Fibroblast of lung (primary cell): ENCODE measurements around the gene ZNF423. TPM values are rescaled to one million over a fixed set of nuclear protein-coding genes. Genes with fewer than 3 reads are reported as not detected.

Experiments
- DNase-seq, 2 donors: peaks; one replicate each; pipeline versions ENCODE4 v3.0.0 to v3.0.0-alpha.2; 2010; ENCODE audit warnings: low read depth in 2 of 2
- H2AFZ ChIP-seq: 2 replicates; pipeline ENCODE4 v1.5.1; 2012; ENCODE audit warnings: low read length, control low read depth, inconsistent platforms
- H3K27ac ChIP-seq: 2 replicates; pipeline ENCODE4 v1.5.1; 2011; ENCODE audit warnings: low read length, control low read depth; ENCODE audit not compliant: insufficient read depth
- H3K27me3 ChIP-seq: 2 replicates; pipeline ENCODE4 v1.5.1; 2011; ENCODE audit warnings: mild to moderate bottlenecking, low read length; ENCODE audit not compliant: control insufficient read depth, insufficient read depth
- H3K36me3 ChIP-seq: 2 replicates; pipeline ENCODE4 v1.5.1; 2011; ENCODE audit warnings: low read length; ENCODE audit not compliant: control insufficient read depth, insufficient read depth
- H3K4me1 ChIP-seq: 2 replicates; pipeline ENCODE4 v1.5.1; 2011; ENCODE audit warnings: low read length; ENCODE audit not compliant: control insufficient read depth, insufficient read depth; ENCODE audit errors: extremely low read depth
- H3K4me2 ChIP-seq: 2 replicates; pipeline ENCODE4 v1.5.1; 2011; ENCODE audit warnings: low read length, control low read depth; ENCODE audit not compliant: insufficient read depth; ENCODE audit errors: extremely low read depth
- H3K4me3 ChIP-seq, 4 experiments: fragments of 200-600 bp in 1 of 4; sonication (generic) in 1 of 4; replicated peaks in 1 of 4; 2 replicates each; pipeline ENCODE4 v1.5.1; 2011 to 2016; ENCODE audit warnings: low read length in 4 of 4, low read depth in 3 of 4, mild to moderate bottlenecking in 3 of 4, control low read depth in 2 of 4, inconsistent platforms in 1 of 4, mixed read lengths in 1 of 4; ENCODE audit not compliant: insufficient read depth in 1 of 4; ENCODE audit errors: control extremely low read depth in 1 of 4
- H3K79me2 ChIP-seq: 2 replicates; pipeline ENCODE4 v1.5.1; 2012; ENCODE audit warnings: mild to moderate bottlenecking, low read length, inconsistent platforms; ENCODE audit not compliant: control insufficient read depth, insufficient read depth
- H3K9ac ChIP-seq: 2 replicates; pipeline ENCODE4 v1.5.1; 2011; ENCODE audit warnings: mild to moderate bottlenecking, low read length, control low read depth; ENCODE audit not compliant: insufficient read depth
- H3K9me3 ChIP-seq: 2 replicates; pipeline ENCODE4 v1.5.1; 2012; ENCODE audit warnings: low read depth, low read length; ENCODE audit not compliant: control insufficient read depth, insufficient read depth
- H4K20me1 ChIP-seq: 2 replicates; pipeline ENCODE4 v1.5.1; 2011; ENCODE audit warnings: low read length; ENCODE audit not compliant: control insufficient read depth, insufficient read depth; ENCODE audit errors: extremely low read depth
- CTCF ChIP-seq, 2 donors: IDR thresholded peaks in 1 of 2; conservative IDR thresholded peaks in 1 of 2; 1 replicate in 1 of 2; 2 replicates in 1 of 2; pipeline ENCODE4 v1.5.1; 2011 to 2012; ENCODE audit warnings: low read length in 2 of 2, control low read depth in 1 of 2, inconsistent platforms in 1 of 2, low read depth in 1 of 2, mild to moderate bottlenecking in 1 of 2
- EZH2 ChIP-seq: IDR thresholded peaks from 2 replicates; pipeline ENCODE4 v1.5.1; 2012; ENCODE audit warnings: low read length, control low read depth, mild to moderate bottlenecking; ENCODE audit errors: missing control alignments
- polyA plus RNA-seq, 2 donors: library from polyadenylated mRNA; depleted of rRNA in 1 of 2; stranded (reverse) in 1 of 2; unstranded in 1 of 2; fragments of >200 nt; gene quantifications; 2 replicates each; pipeline ENCODE4 v1.2.1, GENCODE V29; 2011 to 2012; ENCODE audit warnings: missing spikeins in 1 of 2
- total RNA-seq: library from RNA; depleted of rRNA; stranded (reverse); fragments of >200 nt; gene quantifications from 2 replicates; pipeline ENCODE4 v1.2.1, GENCODE V29; 2014

Gene ZNF423
- total and polyA plus RNA-seq, 2 donors (not counting 1 experiment from before 2014, with no cell fraction given): 0.07 to 0.17 TPM

DNA sequence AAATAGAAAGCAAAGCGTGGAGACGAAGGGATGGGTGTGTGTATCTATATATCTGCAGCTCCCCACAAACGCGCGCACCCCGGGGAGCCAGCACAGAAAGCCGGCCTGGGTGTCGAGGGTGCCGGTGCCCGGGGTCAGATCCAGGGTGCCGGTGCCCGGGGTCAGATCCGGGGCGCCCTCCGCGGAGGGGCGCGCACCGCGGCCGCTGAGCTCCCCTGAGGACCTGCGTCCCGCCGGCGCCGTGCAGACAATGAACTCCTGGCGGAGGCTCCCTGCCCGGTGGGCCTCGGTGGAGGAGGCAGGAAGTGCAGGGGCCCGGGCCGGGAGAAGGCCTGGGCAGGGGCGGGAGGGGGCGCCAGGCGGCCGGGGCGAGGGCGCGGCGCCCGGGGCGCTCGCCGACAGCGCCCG lies 1.1 kb downstream of the ZNF423 start:
- Histone ChIP-seq H3K9me3 (no peaks in the 10 kb centered on the region), H3K4me2 (peak overlapping the region; percentile 48), H3K27ac (no peak overlapping the region), H3K79me2 (no peaks in the 10 kb centered on the region), H4K20me1 (no peaks in the 10 kb centered on the region), H3K36me3 (no peaks in the 10 kb centered on the region), H3K27me3 (peaks cover 20% of the 10 kb centered on the region), H3K9ac (no peak overlapping the region), H2AFZ (no peak overlapping the region), H3K4me3 (peak overlapping the region in 2 of 4 experiments; percentile 31 to 38), H3K4me1 (no peaks in the 10 kb centered on the region)
- peak in 1 of 2 donors; percentile 43 for DNase-seq
- no peak for TF ChIP-seq CTCF (conservative IDR thresholded peaks at IDR 0.05 in 1 of 2, IDR thresholded peaks at IDR 0.05 in 1 of 2; ENCODE audit: low read depth in 1 of 2, low read length in 2 of 2)
- no peak for TF ChIP-seq EZH2

- no peaks in the 10 kb centered on the region for H3K36me3 ChIP-seq
- H3K27me3 ChIP-seq: peaks cover 19% of the 10 kb centered on the region
- H3K27ac ChIP-seq: no peak overlapping the region
- H3K9ac ChIP-seq: no peak overlapping the region
- H3K9me3 ChIP-seq: no peaks in the 10 kb centered on the region
- no peak overlapping the region for H2AFZ ChIP-seq
- DNase-seq: no peak
- H4K20me1 ChIP-seq: no peaks in the 10 kb centered on the region
- H3K4me2 ChIP-seq: peak overlapping the region; percentile 48
- H3K4me3 ChIP-seq: peak overlapping the region in 3 of 4 experiments; percentile 12 to 38 (median 31)
- H3K79me2 ChIP-seq: no peaks in the 10 kb centered on the region
- TF ChIP-seq CTCF (conservative IDR thresholded peaks at IDR 0.05 in 1 of 2, IDR thresholded peaks at IDR 0.05 in 1 of 2; ENCODE audit: low read depth in 1 of 2, low read length in 2 of 2): no peak
- peak; percentile 48 for TF ChIP-seq EZH2
- H3K4me1 ChIP-seq: no peaks in the 10 kb centered on the region
Observed at GRCh38 chr16:49854188-49854795, 1.6 kb downstream of the ZNF423 start.

DNA sequence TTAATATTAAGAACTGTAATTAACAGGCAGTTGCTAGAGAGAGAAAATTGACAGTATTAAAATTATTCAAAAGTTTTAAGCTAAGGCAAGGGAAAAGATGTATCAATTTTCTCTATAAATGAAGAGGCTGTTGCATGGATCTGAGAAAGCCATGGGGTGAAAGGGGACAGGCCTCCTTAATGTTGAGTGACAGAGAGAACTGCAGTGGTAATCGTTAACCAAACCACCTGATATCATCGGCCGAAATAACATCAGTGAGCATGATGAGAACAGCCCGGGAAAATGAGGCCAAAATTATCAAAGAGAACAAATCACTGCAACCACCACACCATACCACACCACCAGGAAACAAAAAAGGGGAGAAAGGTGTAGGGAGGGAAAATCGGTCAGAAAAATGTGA lies 3.6 kb downstream of the ZNF423 start:
- no peaks in the 10 kb centered on the region for H3K9me3 ChIP-seq
- H3K36me3 ChIP-seq: no peaks in the 10 kb centered on the region
- H2AFZ ChIP-seq: no peak overlapping the region
- no peaks in the 10 kb centered on the region for H3K4me1 ChIP-seq
- no peaks in the 10 kb centered on the region for H4K20me1 ChIP-seq
- no peak for TF ChIP-seq CTCF (conservative IDR thresholded peaks at IDR 0.05 in 1 of 2, IDR thresholded peaks at IDR 0.05 in 1 of 2; ENCODE audit: low read depth in 1 of 2, low read length in 2 of 2)
- no peak for TF ChIP-seq EZH2
- no peak overlapping the region for H3K27ac ChIP-seq
- no peaks in the 10 kb centered on the region for H3K79me2 ChIP-seq
- no peak overlapping the region for H3K9ac ChIP-seq
- H3K4me3 ChIP-seq: no peak overlapping the region
- no peak overlapping the region for H3K4me2 ChIP-seq
- peaks cover 3% of the 10 kb centered on the region for H3K27me3 ChIP-seq
- no peak for DNase-seq
